Stimulated activated effector memory CD8-positive, alpha-beta T cell treated with anti-CD3 and anti-CD28 coated beads, Interleukin-12 subunit alpha, Interleukin-12 subunit beta, amount 100 ng/mL, for 72 hours (primary cell): ENCODE results near the gene CCDC106.

Experiments
- ATAC-seq: fragments of 150-1000 bp; cut with Tn5 transposase; 2 replicates; pipeline ENCODE4 v1.10.0; 2021
- DNase-seq, 2 donors: peaks; one replicate each; pipeline ENCODE4 v3.0.0; 2021 to 2022; ENCODE audit warnings: low spot score in 2 of 2
- H3K27ac Mint-ChIP-seq: one replicate; pipeline ENCODE4 v1.8.0; 2022; ENCODE audit warnings: mild to moderate bottlenecking, mixed read lengths
- H3K36me3 Mint-ChIP-seq: one replicate; pipeline ENCODE4 v1.8.0; 2022; ENCODE audit warnings: mild to moderate bottlenecking, mixed read lengths
- H3K4me1 Mint-ChIP-seq: one replicate; pipeline ENCODE4 v1.8.0; 2022; ENCODE audit warnings: mixed read lengths
- H3K4me3 Mint-ChIP-seq: one replicate; pipeline ENCODE4 v1.8.0; 2022; ENCODE audit warnings: mild to moderate bottlenecking, mixed read lengths
- H3K9me3 Mint-ChIP-seq: one replicate; pipeline ENCODE4 v1.8.0; 2022; ENCODE audit warnings: mixed read lengths

Gene CCDC106

GRCh38 chr19:55649268-55650125 is 1.5 kb downstream of the CCDC106 start:
- ATAC-seq (no peak), DNase-seq (no peak)
- H3K27ac Mint-ChIP-seq: peak overlapping the region; percentile 88
- H3K36me3 Mint-ChIP-seq: peaks cover 57% of the 10 kb centered on the region
- H3K9me3 Mint-ChIP-seq: no peaks in the 10 kb centered on the region
- H3K4me1 Mint-ChIP-seq: peaks cover 40% of the 10 kb centered on the region
- peak overlapping the region; percentile 75 for H3K4me3 Mint-ChIP-seq

GRCh38 chr19:55650126-55650557 is 2.1 kb downstream of the CCDC106 start:
- H3K27ac Mint-ChIP-seq: peak overlapping the region; percentile 88
- no peaks in the 10 kb centered on the region for H3K9me3 Mint-ChIP-seq
- peak overlapping the region; percentile 75 for H3K4me3 Mint-ChIP-seq
- ATAC-seq (no peak), DNase-seq (no peak)
- peaks cover 40% of the 10 kb centered on the region for H3K4me1 Mint-ChIP-seq
- peaks cover 57% of the 10 kb centered on the region for H3K36me3 Mint-ChIP-seq

- Mint-ChIP-seq H3K9me3 (no peaks in the 10 kb centered on the region), H3K36me3 (peaks cover 57% of the 10 kb centered on the region), H3K27ac (peak overlapping the region; percentile 88), H3K4me3 (peak overlapping the region; percentile 75), H3K4me1 (peaks cover 42% of the 10 kb centered on the region)
- no peak for DNase-seq
- no peak for ATAC-seq
These were observed 2.7 kb downstream of the CCDC106 start for GRCh38 chr19:55650602-55651230.

GRCh38 chr19:55651236-55651635 is 3.2 kb downstream of the CCDC106 start:
- Mint-ChIP-seq H3K36me3 (peaks cover 57% of the 10 kb centered on the region), H3K4me1 (peaks cover 47% of the 10 kb centered on the region), H3K9me3 (no peaks in the 10 kb centered on the region), H3K4me3 (peak overlapping the region; percentile 75), H3K27ac (no peak overlapping the region)
- no peak for ATAC-seq
- no peak for DNase-seq

- Mint-ChIP-seq H3K9me3 (no peaks in the 10 kb centered on the region), H3K4me1 (peaks cover 52% of the 10 kb centered on the region), H3K4me3 (peak overlapping the region; percentile 90), H3K27ac (no peak overlapping the region), H3K36me3 (peaks cover 57% of the 10 kb centered on the region)
- DNase-seq (no peak), ATAC-seq (no peak)
These were observed 4.5 kb downstream of the CCDC106 start for GRCh38 chr19:55652311-55653128.

- H3K27ac Mint-ChIP-seq: peak overlapping the region; percentile 100
- peaks cover 54% of the 10 kb centered on the region for H3K4me1 Mint-ChIP-seq
These were observed 5.8 kb downstream of the CCDC106 start for GRCh38 chr19:55653651-55654322.

GRCh38 chr19:55654323-55654867 is 6.4 kb downstream of the CCDC106 start:
- ATAC-seq (peak; percentile 81), DNase-seq (peak; percentile 98 to 100)
- Mint-ChIP-seq H3K36me3 (peaks cover 66% of the 10 kb centered on the region), H3K9me3 (no peaks in the 10 kb centered on the region), H3K4me1 (peaks cover 55% of the 10 kb centered on the region), H3K4me3 (peak overlapping the region; percentile 90), H3K27ac (peak overlapping the region; percentile 100)

More at GRCh38 chr19:55653651-55654322, 5.8 kb downstream of the CCDC106 start:
- no peaks in the 10 kb centered on the region for H3K9me3 Mint-ChIP-seq
- peaks cover 61% of the 10 kb centered on the region for H3K36me3 Mint-ChIP-seq
- DNase-seq (peak; percentile 97 to 100), ATAC-seq (peak; percentile 62)
- H3K4me3 Mint-ChIP-seq: peak overlapping the region; percentile 90

GRCh38 chr19:55654868-55655647 is 7.0 kb downstream of the CCDC106 start, which contains the start of gene U2AF2:
Gene U2AF2, plus strand, starts transcription at chr19:55655035. Its CDS starts 70 bp downstream, at chr19:55655105.
- peak; percentile 68 for ATAC-seq
- Mint-ChIP-seq H3K27ac (peak within 1 kb of the TSS; percentile 100), H3K36me3 (peaks cover 72% of the 10 kb centered on the region), H3K4me1 (peaks cover 55% of the 10 kb centered on the region), H3K9me3 (no peaks in the 10 kb centered on the region), H3K4me3 (peak within 1 kb of the TSS; percentile 90)
- peak; percentile 96 to 97 for DNase-seq

GRCh38 chr19:55655648-55656040 is 7.6 kb downstream of the CCDC106 start:
- Mint-ChIP-seq H3K4me3 (peak overlapping the region; percentile 90), H3K4me1 (peaks cover 55% of the 10 kb centered on the region), H3K36me3 (peaks cover 78% of the 10 kb centered on the region), H3K9me3 (no peaks in the 10 kb centered on the region), H3K27ac (peak overlapping the region; percentile 100)
- no peak for ATAC-seq
- DNase-seq: no peak

GRCh38 chr19:55656552-55656951 is 8.5 kb downstream of the CCDC106 start:
- Mint-ChIP-seq H3K36me3 (peaks cover 87% of the 10 kb centered on the region), H3K4me3 (peak overlapping the region; percentile 90), H3K9me3 (no peaks in the 10 kb centered on the region), H3K27ac (peak overlapping the region; percentile 100), H3K4me1 (peaks cover 54% of the 10 kb centered on the region)
- ATAC-seq: no peak
- DNase-seq: no peak

GRCh38 chr19:55656988-55657747 is 9.2 kb downstream of the CCDC106 start:
- Mint-ChIP-seq H3K9me3 (no peaks in the 10 kb centered on the region), H3K36me3 (peaks cover 87% of the 10 kb centered on the region), H3K4me3 (peak overlapping the region; percentile 90), H3K27ac (peak overlapping the region; percentile 80), H3K4me1 (peaks cover 60% of the 10 kb centered on the region)
- no peak for DNase-seq
- ATAC-seq: no peak

- Mint-ChIP-seq H3K27ac (peak overlapping the region; percentile 80), H3K4me1 (peaks cover 74% of the 10 kb centered on the region), H3K4me3 (peak overlapping the region; percentile 90), H3K36me3 (peaks cover 96% of the 10 kb centered on the region), H3K9me3 (no peaks in the 10 kb centered on the region)
- no peak for ATAC-seq
- DNase-seq: no peak
These were observed 10.9 kb downstream of the CCDC106 start for GRCh38 chr19:55658846-55659459.

GRCh38 chr19:55659822-55660221 is 11.8 kb downstream of the CCDC106 start:
- DNase-seq (no peak), ATAC-seq (no peak)
- Mint-ChIP-seq H3K9me3 (no peaks in the 10 kb centered on the region), H3K36me3 (peaks cover 96% of the 10 kb centered on the region), H3K27ac (peak overlapping the region; percentile 80), H3K4me1 (peaks cover 67% of the 10 kb centered on the region), H3K4me3 (peak overlapping the region; percentile 90)
